GM13977 (cell line): ENCODE measurements around the gene TRAF3.

Source experiments
- DNase-seq: peaks from one replicate; pipeline ENCODE4 v3.0.0; 2012; ENCODE audit warnings: low spot score
- in situ Hi-C: fragments of 300-500 bp; cut with MboI; formaldehyde crosslinking; loops from one replicate; pipeline ENCODE4 v1.12.0; 2022; ENCODE audit warnings: low sequenced_read_pairs, low pct_unique_long_range_greater_than_20kb, mixed read lengths, inconsistent platforms; ENCODE audit not compliant: unreplicated experiment
- TF ChIP-seq, protein P1 (sequence below): IDR thresholded peaks from 2 replicates; pipeline ENCODE4 v1.5.1; 2012; ENCODE audit warnings: mild to moderate bottlenecking, control low read depth; ENCODE audit not compliant: insufficient read depth; ENCODE audit errors: extremely low read depth, missing control alignments

TRAF3 gene

DNA sequence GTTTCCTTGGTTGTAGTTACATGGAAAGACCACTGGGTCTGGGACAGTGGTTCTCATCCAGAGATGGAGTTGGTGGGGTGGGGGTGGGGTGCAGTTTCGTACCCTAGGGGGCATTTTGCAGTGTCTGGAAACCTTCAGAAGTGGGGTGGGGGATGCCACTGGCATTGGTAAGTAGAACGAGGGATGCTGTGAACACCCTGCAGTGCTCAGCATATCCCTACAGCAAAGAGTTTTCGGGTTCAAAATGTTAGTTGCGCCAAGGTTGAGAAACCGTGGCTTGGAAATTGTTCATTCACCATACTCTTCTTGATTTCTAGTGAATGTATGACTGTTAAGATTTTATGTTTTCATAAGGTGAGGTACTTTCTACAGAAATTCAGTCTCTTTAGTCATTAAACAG lies 28.7 kb downstream of the TRAF3 start:
- in situ Hi-C loops: no loop called here
- TF ChIP-seq, protein P1, sequence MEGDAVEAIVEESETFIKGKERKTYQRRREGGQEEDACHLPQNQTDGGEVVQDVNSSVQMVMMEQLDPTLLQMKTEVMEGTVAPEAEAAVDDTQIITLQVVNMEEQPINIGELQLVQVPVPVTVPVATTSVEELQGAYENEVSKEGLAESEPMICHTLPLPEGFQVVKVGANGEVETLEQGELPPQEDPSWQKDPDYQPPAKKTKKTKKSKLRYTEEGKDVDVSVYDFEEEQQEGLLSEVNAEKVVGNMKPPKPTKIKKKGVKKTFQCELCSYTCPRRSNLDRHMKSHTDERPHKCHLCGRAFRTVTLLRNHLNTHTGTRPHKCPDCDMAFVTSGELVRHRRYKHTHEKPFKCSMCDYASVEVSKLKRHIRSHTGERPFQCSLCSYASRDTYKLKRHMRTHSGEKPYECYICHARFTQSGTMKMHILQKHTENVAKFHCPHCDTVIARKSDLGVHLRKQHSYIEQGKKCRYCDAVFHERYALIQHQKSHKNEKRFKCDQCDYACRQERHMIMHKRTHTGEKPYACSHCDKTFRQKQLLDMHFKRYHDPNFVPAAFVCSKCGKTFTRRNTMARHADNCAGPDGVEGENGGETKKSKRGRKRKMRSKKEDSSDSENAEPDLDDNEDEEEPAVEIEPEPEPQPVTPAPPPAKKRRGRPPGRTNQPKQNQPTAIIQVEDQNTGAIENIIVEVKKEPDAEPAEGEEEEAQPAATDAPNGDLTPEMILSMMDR: no peak
- no peak for DNase-seq

DNA sequence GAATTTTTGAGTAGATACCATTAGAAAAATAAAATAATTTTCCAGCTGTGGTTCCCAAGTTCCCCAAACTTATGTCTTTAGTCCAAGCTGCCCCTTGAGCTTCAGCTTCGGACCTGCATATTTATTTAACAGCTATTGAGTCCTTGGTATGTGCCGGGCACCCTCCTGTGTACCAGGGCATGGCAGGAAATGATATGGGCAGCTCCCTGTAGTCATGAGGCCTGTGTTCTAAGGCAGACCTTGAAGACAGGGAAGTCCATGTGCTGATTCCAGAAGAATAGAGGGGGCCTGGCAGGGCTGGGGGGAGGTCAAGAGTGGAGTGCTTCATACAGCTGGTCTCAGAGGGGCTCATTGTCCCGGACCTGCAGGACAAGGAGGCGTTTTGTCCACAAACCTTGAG lies 29.2 kb downstream of the TRAF3 start:
- in situ Hi-C loops: no loop called here
- DNase-seq: no peak
- TF ChIP-seq, protein P1: no peak

DNA sequence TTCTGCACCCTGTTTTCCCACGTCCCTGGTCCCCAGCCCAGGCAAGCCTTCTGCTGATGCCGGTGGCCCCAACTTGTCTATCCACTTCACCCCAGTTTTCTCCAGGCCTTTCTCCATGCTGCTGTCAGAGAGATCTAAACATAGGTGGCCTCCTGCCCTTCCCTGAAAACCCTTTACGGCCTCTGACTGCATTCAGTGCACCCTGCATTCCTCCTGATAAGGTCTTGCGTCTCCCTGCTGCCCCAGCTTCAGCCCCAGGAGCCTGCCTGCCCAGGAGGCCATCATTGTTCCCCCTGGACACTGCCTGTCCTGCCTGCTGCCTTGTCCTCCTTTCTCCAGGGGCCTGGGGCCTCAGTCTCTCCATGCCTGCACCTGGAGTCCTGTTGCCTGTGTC lies 29.8 kb downstream of the TRAF3 start:
- in situ Hi-C loops: no loop called here
- TF ChIP-seq, protein P1: no peak

DNA sequence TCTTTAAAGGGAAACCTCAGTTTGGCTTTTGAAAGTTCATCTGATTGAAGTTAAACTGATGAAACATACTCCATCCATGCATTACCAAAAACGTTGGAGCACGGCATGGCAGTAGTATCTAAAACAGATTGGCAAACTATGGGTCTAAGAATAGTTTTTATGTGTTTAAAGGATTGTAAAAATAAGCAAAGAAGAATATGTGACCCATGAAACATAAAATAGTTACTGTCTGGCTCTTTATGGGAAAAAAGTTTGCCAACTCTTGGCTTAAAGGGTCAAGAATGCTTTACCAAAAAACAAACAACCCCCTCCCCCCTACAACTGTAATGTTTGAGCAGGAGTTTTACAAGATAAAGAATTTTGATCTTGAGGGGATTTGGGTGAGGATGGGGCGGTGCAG lies 32.6 kb downstream of the TRAF3 start:
- in situ Hi-C loops: no loop called here
- DNase-seq: no peak
- TF ChIP-seq, protein P1: no peak

More for the DNA sequence above, 29.8 kb downstream of the TRAF3 start:
- no peak for DNase-seq

DNA sequence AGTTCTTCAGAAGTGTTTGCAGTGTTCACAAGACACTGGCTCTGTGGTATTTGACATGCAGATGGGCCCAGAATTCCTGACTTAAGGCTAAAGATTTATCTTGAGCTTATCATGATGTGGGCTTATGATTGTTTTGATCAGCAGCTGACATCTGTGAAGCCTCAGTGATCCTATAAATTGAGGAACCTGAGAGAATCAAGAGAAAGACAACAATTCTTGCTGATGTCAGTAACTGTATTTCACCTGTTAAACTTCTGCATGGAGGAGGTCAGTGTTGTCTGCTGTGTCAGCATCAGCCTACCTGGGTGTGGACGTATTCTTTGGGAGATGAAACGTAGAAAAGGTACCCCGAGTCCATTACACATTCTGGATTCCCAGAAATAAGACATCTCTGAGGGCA lies 33.3 kb downstream of the TRAF3 start:
- DNase-seq: no peak
- TF ChIP-seq, protein P1: no peak
- in situ Hi-C loops: no loop called here

DNA sequence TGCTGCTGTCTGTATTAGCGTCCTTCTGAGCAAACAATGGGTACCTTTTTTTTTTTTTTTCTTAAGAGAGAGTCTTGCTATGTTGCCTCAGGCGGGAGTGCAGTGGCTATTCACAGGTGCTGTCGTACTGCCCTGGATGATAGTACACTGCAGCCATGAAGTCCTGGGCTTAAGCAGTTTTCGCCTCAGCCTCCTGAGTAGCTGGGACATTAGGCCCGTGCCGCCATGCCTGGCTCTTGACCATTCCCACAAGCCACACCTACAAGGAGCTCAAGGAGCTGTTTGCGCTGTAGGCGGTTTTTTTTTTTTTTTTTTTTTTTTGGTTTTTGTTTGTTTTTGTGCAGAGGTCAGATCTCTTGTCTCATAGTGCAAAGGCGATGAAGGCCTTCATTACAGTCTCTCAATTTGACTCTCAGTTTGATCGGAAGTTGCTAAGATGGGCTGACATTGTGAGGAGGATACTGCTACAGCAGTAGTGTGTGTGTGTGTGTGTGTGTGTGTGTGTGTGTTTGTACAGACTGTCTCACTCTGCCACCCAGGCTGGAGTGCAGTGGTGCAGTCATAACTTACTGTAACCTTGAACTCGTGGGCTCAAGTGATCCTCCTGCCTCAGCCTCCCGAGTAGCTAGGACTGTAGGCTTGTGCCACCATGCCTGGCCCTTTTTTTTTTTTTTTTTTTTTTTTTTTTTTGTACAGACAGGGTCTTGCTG lies 34.2 kb downstream of the TRAF3 start:
- TF ChIP-seq, protein P1: no peak
- DNase-seq: no peak
- in situ Hi-C loops: no loop called here
